Caco-2 (cell line): Measurements from ENCODE around the gene PEX1. TPM values are rescaled to one million over a fixed set of nuclear protein-coding genes. Genes with fewer than 3 reads are reported as not detected.

Experiments used
- BruUV-seq: library from RNA; stranded (reverse); fragments of 400-500 nt; replicated peaks from 2 replicates; lab custom pipeline; 2021; lab: Mats Ljungman, UMichigan
- CTCF ChIA-PET: fragments of 300-600 bp; sonication (Branson Sonifier 250); formaldehyde crosslinking; loops from one replicate; lab custom pipeline; 2022; ENCODE audit warnings: antibody characterized with exemption; lab: Charles Lee
- POLR2A ChIA-PET: fragments of 300-600 bp; sonication (Branson Sonifier 250); formaldehyde crosslinking; loops from one replicate; lab custom pipeline; 2022; ENCODE audit warnings: antibody characterized with exemption; lab: Charles Lee
- DNase-seq, 2 experiments: peaks; one replicate each; pipeline versions ENCODE4 v3.0.0 to v3.0.0-alpha.2; 2020 to 2022
- H3K27me3 ChIP-seq: replicated peaks from 2 replicates; pipeline ENCODE4 v1.6.0; 2011; ENCODE audit warnings: low read length; ENCODE audit not compliant: control insufficient read depth, insufficient read depth
- H3K36me3 ChIP-seq: 2 replicates; pipeline ENCODE4 v1.5.1; 2011; ENCODE audit warnings: low read length; ENCODE audit not compliant: control insufficient read depth, insufficient read depth
- H3K4me1 ChIP-seq: fragments of 250-450 bp; sonication (Bioruptor Pico); 2 replicates; pipeline ENCODE4 v1.5.1; 2020; ENCODE audit warnings: mild to moderate bottlenecking
- H3K4me3 ChIP-seq: 2 replicates; pipeline ENCODE4 v1.5.1; 2011; ENCODE audit warnings: low read depth, mild to moderate bottlenecking, control low read depth, low read length
- H3K9me3 ChIP-seq: fragments of 250-450 bp; sonication (Bioruptor Pico); 2 replicates; pipeline ENCODE4 v1.5.1; 2020; ENCODE audit warnings: mild to moderate bottlenecking, moderate library complexity
- H3K27ac Mint-ChIP-seq: one replicate; pipeline ENCODE4 v1.8.0; 2022; ENCODE audit warnings: mixed read lengths; ENCODE audit not compliant: unreplicated experiment
- H3K27me3 Mint-ChIP-seq: one replicate; pipeline ENCODE4 v1.8.0; 2022; ENCODE audit warnings: mixed read lengths; ENCODE audit not compliant: insufficient read depth, unreplicated experiment
- H3K36me3 Mint-ChIP-seq: one replicate; pipeline ENCODE4 v1.8.0; 2022; ENCODE audit warnings: mild to moderate bottlenecking, mixed read lengths; ENCODE audit not compliant: insufficient read depth, unreplicated experiment
- H3K4me1 Mint-ChIP-seq: one replicate; pipeline ENCODE4 v1.8.0; 2022; ENCODE audit warnings: low read depth, mixed read lengths; ENCODE audit not compliant: unreplicated experiment
- H3K4me3 Mint-ChIP-seq: one replicate; pipeline ENCODE4 v1.8.0; 2022; ENCODE audit warnings: mild to moderate bottlenecking, moderate library complexity, mixed read lengths; ENCODE audit not compliant: unreplicated experiment
- H3K9me3 Mint-ChIP-seq: one replicate; pipeline ENCODE4 v1.8.0; 2022; ENCODE audit warnings: mixed read lengths; ENCODE audit not compliant: unreplicated experiment
- intact Hi-C: fragments of 100-400 bp; cut with micrococcal nuclease; formaldehyde crosslinking; loops from one replicate; pipeline ENCODE4 v1.10.0; 2022; ENCODE audit not compliant: unreplicated experiment
- total RNA-seq: library from RNA; stranded (reverse); gene quantifications from 2 replicates; pipeline ENCODE4 v1.2.3, GENCODE V29; 2022
- TF ChIP-seq, protein P1 (sequence below), 2 experiments: fragments of 200-600 bp in 1 of 2; IDR thresholded peaks; 1 replicate in 1 of 2; 2 replicates in 1 of 2; pipeline versions ENCODE4 v1.5.1 to v1.8.0; 2011 to 2022; ENCODE audit warnings: antibody characterized with exemption in 1 of 2, control low read depth in 1 of 2, inconsistent platforms in 1 of 2, low read depth in 1 of 2, low read length in 1 of 2, mild to moderate bottlenecking in 1 of 2, moderate library complexity in 1 of 2; ENCODE audit not compliant: insufficient read depth in 1 of 2, severe bottlenecking in 1 of 2, unreplicated experiment in 1 of 2

The PEX1 gene
- total RNA-seq, 1 experiment from 2014 or later: 20.1 TPM

DNA sequence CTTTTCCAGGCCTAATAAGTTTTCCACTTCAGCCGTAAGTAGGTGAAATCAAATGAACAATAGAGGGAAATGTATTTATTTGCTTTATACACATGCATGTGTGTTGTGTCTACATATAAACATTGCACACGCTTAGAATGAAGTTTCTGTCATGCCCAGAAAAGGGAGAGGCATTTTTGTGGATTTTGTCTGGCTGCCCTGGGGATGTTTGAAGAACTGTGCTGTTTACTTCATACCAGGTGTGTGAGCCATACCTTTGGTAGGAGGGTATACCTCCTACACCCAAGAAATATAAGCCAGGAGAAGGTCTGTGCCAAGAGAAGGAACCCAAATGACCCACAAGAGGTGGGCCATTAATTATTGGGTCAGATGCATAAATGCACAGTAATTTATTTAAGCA is 68.2 kb downstream of the PEX1 start:
- Mint-ChIP-seq H3K36me3 (peaks cover 22% of the 10 kb centered on the region), H3K9me3 (no peaks in the 10 kb centered on the region), H3K27me3 (no peaks in the 10 kb centered on the region), H3K4me1 (peaks cover 22% of the 10 kb centered on the region), H3K4me3 (no peak overlapping the region), H3K27ac (no peak overlapping the region)
- no peak overlapping the region for H3K4me3 ChIP-seq
- DNase-seq: no peak
- POLR2A ChIA-PET: no interaction called here
- BruUV-seq: no TSS peak
- peaks cover 10% of the 10 kb centered on the region for H3K4me1 ChIP-seq
- intact Hi-C loops: loop anchor here (5.0 kb wide), 1 partner anchor 578 kb away; the partner anchor contains the start of gene MTERF1
- no peaks in the 10 kb centered on the region for H3K27me3 ChIP-seq
- TF ChIP-seq, protein P1, sequence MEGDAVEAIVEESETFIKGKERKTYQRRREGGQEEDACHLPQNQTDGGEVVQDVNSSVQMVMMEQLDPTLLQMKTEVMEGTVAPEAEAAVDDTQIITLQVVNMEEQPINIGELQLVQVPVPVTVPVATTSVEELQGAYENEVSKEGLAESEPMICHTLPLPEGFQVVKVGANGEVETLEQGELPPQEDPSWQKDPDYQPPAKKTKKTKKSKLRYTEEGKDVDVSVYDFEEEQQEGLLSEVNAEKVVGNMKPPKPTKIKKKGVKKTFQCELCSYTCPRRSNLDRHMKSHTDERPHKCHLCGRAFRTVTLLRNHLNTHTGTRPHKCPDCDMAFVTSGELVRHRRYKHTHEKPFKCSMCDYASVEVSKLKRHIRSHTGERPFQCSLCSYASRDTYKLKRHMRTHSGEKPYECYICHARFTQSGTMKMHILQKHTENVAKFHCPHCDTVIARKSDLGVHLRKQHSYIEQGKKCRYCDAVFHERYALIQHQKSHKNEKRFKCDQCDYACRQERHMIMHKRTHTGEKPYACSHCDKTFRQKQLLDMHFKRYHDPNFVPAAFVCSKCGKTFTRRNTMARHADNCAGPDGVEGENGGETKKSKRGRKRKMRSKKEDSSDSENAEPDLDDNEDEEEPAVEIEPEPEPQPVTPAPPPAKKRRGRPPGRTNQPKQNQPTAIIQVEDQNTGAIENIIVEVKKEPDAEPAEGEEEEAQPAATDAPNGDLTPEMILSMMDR (IDR thresholded peaks at IDR 0.05; ENCODE audit: insufficient read depth in 1 of 2, low read depth in 1 of 2, low read length in 1 of 2, severe bottlenecking in 1 of 2, unreplicated experiment in 1 of 2): no peak
- CTCF ChIA-PET: interaction anchor here (1.9 to 2.0 kb wide), 2 partner anchors 13 to 35 kb away, joined by 13 to 16 read pairs; partner anchors contain the start of gene GATAD1
- H3K9me3 ChIP-seq: no peaks in the 10 kb centered on the region
- H3K36me3 ChIP-seq: no peaks in the 10 kb centered on the region; the same call in 1 of the 2 replicates

DNA sequence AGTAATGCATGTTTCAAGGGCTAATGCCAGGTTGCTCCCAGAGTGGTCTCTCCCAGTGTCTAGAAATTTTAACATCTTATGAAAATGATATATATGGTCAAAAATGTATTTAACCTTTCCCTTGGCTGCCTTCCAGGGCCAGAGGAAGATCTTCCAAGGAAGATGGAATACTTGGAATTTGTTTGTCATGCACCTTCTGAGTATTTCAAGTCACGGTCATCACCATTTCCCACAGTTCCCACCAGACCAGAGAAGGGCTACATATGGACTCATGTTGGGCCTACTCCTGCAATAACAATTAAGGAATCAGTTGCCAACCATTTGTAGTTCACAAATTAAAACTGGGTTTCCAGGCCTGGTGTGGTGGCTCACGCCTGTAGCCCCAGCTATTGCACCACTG is 72.1 kb downstream of the PEX1 start:
- Histone ChIP-seq H3K4me3 (no peak overlapping the region), H3K27me3 (no peaks in the 10 kb centered on the region), H3K4me1 (no peaks in the 10 kb centered on the region; the same call in 1 of the 2 replicates), H3K9me3 (no peaks in the 10 kb centered on the region), H3K36me3 (peaks cover 6% of the 10 kb centered on the region)
- TF ChIP-seq, protein P1 (IDR thresholded peaks at IDR 0.05; ENCODE audit: insufficient read depth in 1 of 2, low read depth in 1 of 2, low read length in 1 of 2, severe bottlenecking in 1 of 2, unreplicated experiment in 1 of 2): no peak
- H3K27me3 Mint-ChIP-seq: no peaks in the 10 kb centered on the region
- ChIA-PET CTCF (no interaction called here), POLR2A (no interaction called here)
- H3K9me3 Mint-ChIP-seq: no peaks in the 10 kb centered on the region
- H3K4me1 Mint-ChIP-seq: peaks cover 7% of the 10 kb centered on the region
- BruUV-seq: no TSS peak
- intact Hi-C loops: no loop called here
- no peak overlapping the region for H3K4me3 Mint-ChIP-seq
- H3K36me3 Mint-ChIP-seq: peaks cover 37% of the 10 kb centered on the region
- no peak overlapping the region for H3K27ac Mint-ChIP-seq
- DNase-seq: no peak

DNA sequence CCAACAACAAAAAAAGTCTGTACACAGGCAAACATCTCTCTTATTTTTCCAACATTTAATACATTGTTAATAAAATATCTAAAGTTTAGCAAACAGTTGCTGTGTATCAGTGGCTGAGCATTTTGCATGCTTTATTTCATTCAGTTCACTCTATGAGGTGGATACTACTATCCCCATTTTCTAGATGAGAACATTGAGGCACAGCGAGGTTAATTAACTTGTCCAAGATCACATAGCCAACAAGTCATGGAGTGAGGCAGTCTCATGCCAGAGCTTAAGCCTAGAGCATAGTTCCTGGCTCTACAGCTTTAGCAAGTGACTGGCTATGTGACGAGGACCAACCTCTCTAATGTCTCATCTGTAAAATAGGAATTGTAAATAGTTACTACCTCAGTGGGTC is 76.7 kb downstream of the PEX1 start:
- H3K36me3 Mint-ChIP-seq: peaks cover 57% of the 10 kb centered on the region
- no peak for DNase-seq
- no peaks in the 10 kb centered on the region for H3K27me3 ChIP-seq
- TF ChIP-seq, protein P1 (IDR thresholded peaks at IDR 0.05; ENCODE audit: insufficient read depth in 1 of 2, low read depth in 1 of 2, low read length in 1 of 2, severe bottlenecking in 1 of 2, unreplicated experiment in 1 of 2): no peak
- ChIA-PET POLR2A (no interaction called here), CTCF (no interaction called here)
- BruUV-seq: no TSS peak
- H3K27me3 Mint-ChIP-seq: no peaks in the 10 kb centered on the region
- no peaks in the 10 kb centered on the region for H3K9me3 ChIP-seq
- H3K4me1 Mint-ChIP-seq: peaks cover 14% of the 10 kb centered on the region
- no peaks in the 10 kb centered on the region for H3K9me3 Mint-ChIP-seq
- H3K36me3 ChIP-seq: peaks cover 6% of the 10 kb centered on the region
- no peak overlapping the region for H3K4me3 ChIP-seq
- peaks cover 16% of the 10 kb centered on the region for H3K4me1 ChIP-seq
- no peak overlapping the region for H3K27ac Mint-ChIP-seq
- intact Hi-C loops: no loop called here
- H3K4me3 Mint-ChIP-seq: no peak overlapping the region
